ENCODE data around the gene KIF12.
A peak's percentile ranks its signal among the peaks of the same experiment; 100 is the strongest.

The KIF12 gene

GRCh38 chr9:114097613-114098020, 1.5 kb downstream of the KIF12 start:
- Mint-ChIP-seq H3K4me3 (peak overlapping the region; percentile 32), H3K4me1 (peaks cover 17% of the 10 kb centered on the region), H3K9me3 (peaks cover 3% of the 10 kb centered on the region), H3K27ac (no peak overlapping the region), H3K36me3 (no peaks in the 10 kb centered on the region)
- no peak for ATAC-seq
- no peak for DNase-seq (ENCODE audit: low spot score in 2 of 2)

GRCh38 chr9:114096866-114097612, 2.1 kb downstream of the KIF12 start:
- Mint-ChIP-seq H3K4me3 (peak overlapping the region; percentile 32), H3K36me3 (no peaks in the 10 kb centered on the region), H3K27ac (no peak overlapping the region), H3K4me1 (peaks cover 17% of the 10 kb centered on the region), H3K9me3 (peaks cover 3% of the 10 kb centered on the region)
- no peak for ATAC-seq
- DNase-seq (ENCODE audit: low spot score in 2 of 2): no peak

- H3K4me3 Mint-ChIP-seq: no peak overlapping the region
These were observed 3.0 kb downstream of the KIF12 start for GRCh38 chr9:114096041-114096511.

GRCh38 chr9:114094971-114095370, 4.1 kb downstream of the KIF12 start:
- H3K27ac Mint-ChIP-seq: no peak overlapping the region
- ATAC-seq (no peak), DNase-seq (ENCODE audit: low spot score in 2 of 2) (no peak)
- H3K4me1 Mint-ChIP-seq: peaks cover 17% of the 10 kb centered on the region
- H3K36me3 Mint-ChIP-seq: no peaks in the 10 kb centered on the region
- no peak overlapping the region for H3K4me3 Mint-ChIP-seq
- H3K9me3 Mint-ChIP-seq: no peaks in the 10 kb centered on the region

More at GRCh38 chr9:114096041-114096511, 3.0 kb downstream of the KIF12 start:
- H3K9me3 Mint-ChIP-seq: no peaks in the 10 kb centered on the region
- no peak overlapping the region for H3K27ac Mint-ChIP-seq
- DNase-seq (ENCODE audit: low spot score in 2 of 2) (no peak), ATAC-seq (no peak)
- peaks cover 17% of the 10 kb centered on the region for H3K4me1 Mint-ChIP-seq
- H3K36me3 Mint-ChIP-seq: no peaks in the 10 kb centered on the region

- peaks cover 17% of the 10 kb centered on the region for H3K4me1 Mint-ChIP-seq
- no peak overlapping the region for H3K4me3 Mint-ChIP-seq
- H3K27ac Mint-ChIP-seq: no peak overlapping the region
- H3K9me3 Mint-ChIP-seq: no peaks in the 10 kb centered on the region
- DNase-seq (ENCODE audit: low spot score in 2 of 2): no peak
- no peak for ATAC-seq
- H3K36me3 Mint-ChIP-seq: no peaks in the 10 kb centered on the region
These were observed 5.2 kb downstream of the KIF12 start for GRCh38 chr9:114093761-114094505.

- H3K9me3 Mint-ChIP-seq: no peaks in the 10 kb centered on the region
- H3K27ac Mint-ChIP-seq: no peak overlapping the region
- ATAC-seq: no peak
- no peak for DNase-seq (ENCODE audit: low spot score in 2 of 2)
- no peak overlapping the region for H3K4me3 Mint-ChIP-seq
- H3K4me1 Mint-ChIP-seq: peaks cover 17% of the 10 kb centered on the region
- no peaks in the 10 kb centered on the region for H3K36me3 Mint-ChIP-seq
These were observed 6.0 kb downstream of the KIF12 start for GRCh38 chr9:114093031-114093471.

GRCh38 chr9:114092336-114092735, 6.8 kb downstream of the KIF12 start:
- no peak for ATAC-seq
- H3K9me3 Mint-ChIP-seq: no peaks in the 10 kb centered on the region
- no peak overlapping the region for H3K27ac Mint-ChIP-seq
- no peaks in the 10 kb centered on the region for H3K36me3 Mint-ChIP-seq
- peaks cover 12% of the 10 kb centered on the region for H3K4me1 Mint-ChIP-seq
- no peak overlapping the region for H3K4me3 Mint-ChIP-seq
- DNase-seq (ENCODE audit: low spot score in 2 of 2): no peak

- no peak overlapping the region for H3K4me3 Mint-ChIP-seq
- peaks cover 6% of the 10 kb centered on the region for H3K4me1 Mint-ChIP-seq
- no peak overlapping the region for H3K27ac Mint-ChIP-seq
- DNase-seq (ENCODE audit: low spot score in 2 of 2): no peak
- no peaks in the 10 kb centered on the region for H3K9me3 Mint-ChIP-seq
- no peak for ATAC-seq
- no peaks in the 10 kb centered on the region for H3K36me3 Mint-ChIP-seq
These were observed 7.4 kb downstream of the KIF12 start for GRCh38 chr9:114091711-114092110.

- no peak for DNase-seq (ENCODE audit: low spot score in 2 of 2)
- ATAC-seq: no peak
- H3K4me3 Mint-ChIP-seq: no peak overlapping the region
- no peaks in the 10 kb centered on the region for H3K9me3 Mint-ChIP-seq
- no peaks in the 10 kb centered on the region for H3K4me1 Mint-ChIP-seq
- no peaks in the 10 kb centered on the region for H3K36me3 Mint-ChIP-seq
- H3K27ac Mint-ChIP-seq: no peak overlapping the region
These were observed 8.3 kb downstream of the KIF12 start for GRCh38 chr9:114090798-114091197.

- H3K36me3 Mint-ChIP-seq: no peaks in the 10 kb centered on the region
- no peaks in the 10 kb centered on the region for H3K9me3 Mint-ChIP-seq
- H3K4me1 Mint-ChIP-seq: no peaks in the 10 kb centered on the region
- no peak overlapping the region for H3K4me3 Mint-ChIP-seq
- H3K27ac Mint-ChIP-seq: peak overlapping the region; percentile 32
- ATAC-seq (no peak), DNase-seq (ENCODE audit: low spot score in 2 of 2) (no peak)
These were observed 9.8 kb downstream of the KIF12 start for GRCh38 chr9:114089206-114089840.

GRCh38 chr9:114088571-114089170, 10.4 kb downstream of the KIF12 start:
- no peaks in the 10 kb centered on the region for H3K4me1 Mint-ChIP-seq
- no peaks in the 10 kb centered on the region for H3K36me3 Mint-ChIP-seq
- DNase-seq (ENCODE audit: low spot score in 2 of 2) (no peak), ATAC-seq (no peak)
- H3K9me3 Mint-ChIP-seq: no peaks in the 10 kb centered on the region
- no peak overlapping the region for H3K27ac Mint-ChIP-seq
- no peak overlapping the region for H3K4me3 Mint-ChIP-seq

GRCh38 chr9:114087721-114088120, 11.4 kb downstream of the KIF12 start:
- Mint-ChIP-seq H3K27ac (no peak overlapping the region), H3K9me3 (no peaks in the 10 kb centered on the region), H3K36me3 (no peaks in the 10 kb centered on the region), H3K4me3 (no peak overlapping the region), H3K4me1 (no peaks in the 10 kb centered on the region)
- no peak for ATAC-seq
- no peak for DNase-seq (ENCODE audit: low spot score in 2 of 2)

- DNase-seq (ENCODE audit: low spot score in 2 of 2): no peak
- no peaks in the 10 kb centered on the region for H3K4me1 Mint-ChIP-seq
- no peak for ATAC-seq
- H3K36me3 Mint-ChIP-seq: no peaks in the 10 kb centered on the region
- H3K27ac Mint-ChIP-seq: no peak overlapping the region
- no peaks in the 10 kb centered on the region for H3K9me3 Mint-ChIP-seq
- H3K4me3 Mint-ChIP-seq: no peak overlapping the region
These were observed 12.5 kb downstream of the KIF12 start for GRCh38 chr9:114086607-114087006.

- no peaks in the 10 kb centered on the region for H3K9me3 Mint-ChIP-seq
- no peak for ATAC-seq
- no peaks in the 10 kb centered on the region for H3K36me3 Mint-ChIP-seq
- H3K4me3 Mint-ChIP-seq: no peak overlapping the region
- H3K27ac Mint-ChIP-seq: no peak overlapping the region
- no peaks in the 10 kb centered on the region for H3K4me1 Mint-ChIP-seq
- no peak for DNase-seq (ENCODE audit: low spot score in 2 of 2)
These were observed 13.1 kb downstream of the KIF12 start for GRCh38 chr9:114086009-114086408.

GRCh38 chr9:114085387-114085789, 13.7 kb downstream of the KIF12 start:
- no peak overlapping the region for H3K27ac Mint-ChIP-seq
- H3K4me3 Mint-ChIP-seq: no peak overlapping the region
- DNase-seq (ENCODE audit: low spot score in 2 of 2): no peak
- H3K9me3 Mint-ChIP-seq: no peaks in the 10 kb centered on the region
- no peaks in the 10 kb centered on the region for H3K36me3 Mint-ChIP-seq
- no peak for ATAC-seq
- no peaks in the 10 kb centered on the region for H3K4me1 Mint-ChIP-seq
